AG10803 (cell line): Measurements from ENCODE around the gene VAT1L.

ENCODE experiments used
- DNase-seq: peaks from one replicate; pipeline ENCODE4 v3.0.0; 2010; ENCODE audit warnings: low read depth
- H3K4me3 ChIP-seq: 2 replicates; pipeline ENCODE4 v1.5.1; 2011; ENCODE audit warnings: mild to moderate bottlenecking, low read length, control low read depth
- CTCF ChIP-seq: conservative IDR thresholded peaks from 2 replicates; pipeline ENCODE4 v1.5.1; 2011; ENCODE audit warnings: mild to moderate bottlenecking, low read length, control low read depth, inconsistent platforms

The VAT1L gene

GRCh38 chr16:77788181-77789084, at the start of gene VAT1L:
Gene VAT1L (plus strand): TSS chr16:77788564. CDS start chr16:77788683, 119 bp downstream.
- DNase-seq: peak; percentile 53
- no peak for TF ChIP-seq CTCF
- peak within 1 kb of the TSS; percentile 72 for H3K4me3 ChIP-seq

GRCh38 chr16:77738706-77739558, 49.4 kb upstream of the VAT1L start:
- TF ChIP-seq CTCF: no peak

GRCh38 chr16:77739559-77739892, 48.8 kb upstream of the VAT1L start:
- TF ChIP-seq CTCF: no peak
- no peak overlapping the region for H3K4me3 ChIP-seq
- DNase-seq: no peak

More at GRCh38 chr16:77738706-77739558, 49.4 kb upstream of the VAT1L start:
- no peak overlapping the region for H3K4me3 ChIP-seq
- DNase-seq: no peak

- no peak for TF ChIP-seq CTCF
- no peak for DNase-seq
- no peak overlapping the region for H3K4me3 ChIP-seq
Observed at GRCh38 chr16:77744141-77744540, 44.2 kb upstream of the VAT1L start.

GRCh38 chr16:77745972-77746371, 42.4 kb upstream of the VAT1L start:
- H3K4me3 ChIP-seq: no peak overlapping the region
- TF ChIP-seq CTCF: no peak
- peak; percentile 55 for DNase-seq

GRCh38 chr16:77748421-77749005, 39.9 kb upstream of the VAT1L start:
- no peak for DNase-seq
- H3K4me3 ChIP-seq: no peak overlapping the region
- TF ChIP-seq CTCF: no peak
